GM23248 (cell line): ENCODE measurements around the gene TSC22D1.

ENCODE experiments used
- EZH2 ChIP-seq: fragments of 200-600 bp; sonication (generic); IDR thresholded peaks from 2 replicates; pipeline ENCODE4 v1.6.1; 2018; ENCODE audit warnings: antibody characterized with exemption, mild to moderate bottlenecking; ENCODE audit not compliant: insufficient read depth, poor library complexity, severe bottlenecking
- EZH2phosphoT487 ChIP-seq: fragments of 200-600 bp; sonication (generic); IDR thresholded peaks from 2 replicates; pipeline ENCODE4 v1.6.1; 2018; ENCODE audit warnings: antibody characterized with exemption, moderate library complexity, mild to moderate bottlenecking, low read depth; ENCODE audit not compliant: insufficient read depth

- TF ChIP-seq EZH2phosphoT487, result no peak
- TF ChIP-seq EZH2, result no peak
Observed at GRCh38 chr13:44565881-44566280, 10.2 kb downstream of the TSC22D1 start.
